ENCODE results near the gene NTN3. TPM values are rescaled to one million over a fixed set of nuclear protein-coding genes. Genes with fewer than 3 reads are reported as not detected.

NTN3 gene
- total and polyA plus RNA-seq, 2 of the 4 experiments (the other 2 are of a cell fraction): 0.18 to 0.38 TPM

DNA sequence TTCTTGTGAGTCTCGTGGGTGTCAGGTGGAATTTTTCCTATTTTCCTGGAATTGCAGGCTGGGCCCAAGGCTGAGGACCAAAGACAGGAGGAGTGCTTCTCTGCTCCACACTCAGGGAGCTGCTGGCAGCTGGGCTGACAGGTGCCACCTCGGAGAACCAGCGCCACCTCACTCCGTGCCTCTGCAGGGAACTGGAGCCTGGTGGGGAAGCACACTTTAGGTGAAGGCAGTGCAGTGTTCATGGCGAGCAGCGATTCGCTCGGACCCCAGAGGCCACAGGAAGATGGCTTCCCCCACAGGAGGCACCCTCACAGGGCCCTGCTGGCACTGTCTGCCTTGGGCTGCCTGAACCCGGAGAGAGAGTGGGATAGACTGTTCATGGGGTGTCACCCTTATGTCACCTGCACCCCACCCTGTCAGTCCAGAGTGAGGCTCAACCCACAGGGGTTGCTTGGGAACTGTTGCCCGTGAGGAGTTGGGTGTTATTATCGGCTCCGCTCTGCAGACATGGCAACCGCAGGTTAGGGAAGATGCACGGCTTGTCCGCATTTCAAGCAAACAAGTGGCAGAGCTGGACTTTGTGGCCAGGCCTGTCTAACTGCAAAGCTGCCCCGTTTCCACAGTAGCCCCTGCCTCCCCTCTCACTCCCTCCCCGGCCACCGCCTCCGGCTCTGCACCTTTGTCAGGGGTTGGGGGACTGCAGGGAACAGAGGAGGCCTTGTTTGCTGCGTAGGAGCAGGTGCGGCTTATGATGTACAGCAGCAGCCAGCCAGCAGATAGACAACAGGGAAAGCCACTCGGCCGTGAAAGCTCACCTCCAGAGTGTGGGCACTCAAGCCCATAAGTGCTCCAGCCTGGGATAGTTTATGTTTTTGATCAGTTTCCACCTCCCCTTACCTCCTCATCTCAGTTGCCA is 19.4 kb downstream of the NTN3 start:
- Histone ChIP-seq H4K20me1 (ENCODE audit: insufficient read depth, low read length) (peaks cover 20% of the 10 kb centered on the region), H3K36me3 (ENCODE audit: control insufficient read depth, insufficient read depth, low read length) (peaks cover 2% of the 10 kb centered on the region; the same call in 1 of the 2 replicates), H4K8ac (ENCODE audit: low read depth in 2 of 2, low read length in 2 of 2) (no peak overlapping the region), H2AFZ (replicated peaks; ENCODE audit: low read length, poor library complexity) (no peak overlapping the region), H3K4me3 (ENCODE audit: insufficient read depth, low read depth, low read length) (no peak overlapping the region), H3K27me3 (ENCODE audit: control insufficient read depth, insufficient read depth, low read length) (no peaks in the 10 kb centered on the region), H3K18ac (ENCODE audit: low read depth, low read length) (no peak overlapping the region), H3K27ac (ENCODE audit: insufficient read depth, low read length) (no peak overlapping the region), H4K5ac (ENCODE audit: low read depth, low read length) (no peak overlapping the region), H4K91ac (ENCODE audit: insufficient read depth, low read depth, low read length) (no peak overlapping the region), H2BK15ac (ENCODE audit: low read depth, low read length) (no peak overlapping the region), H3K4me1 (ENCODE audit: control insufficient read depth, insufficient read depth, low read length) (peaks cover 11% of the 10 kb centered on the region), H3K9me1 (ENCODE audit: insufficient read depth, low read length) (peaks cover 4% of the 10 kb centered on the region; the same call in 1 of the 2 replicates), H3K9me3 (ENCODE audit: control insufficient read depth, insufficient read depth, low read length) (no peaks in the 10 kb centered on the region), H3K4me2 (ENCODE audit: low read depth, low read length) (no peak overlapping the region), H2AK5ac (ENCODE audit: low read depth, low read length) (no peak overlapping the region), H3K56ac (ENCODE audit: extremely low read depth, insufficient read depth, low read length) (no peak overlapping the region), H2BK20ac (ENCODE audit: low read depth, low read length) (no peak overlapping the region), H3K79me1 (ENCODE audit: low read depth in 1 of 2, low read length in 2 of 2) (peaks cover 11 to 50% of the 10 kb centered on the region in 2 experiments), H3K23ac (ENCODE audit: low read depth, low read length) (no peak overlapping the region), H2AK9ac (replicated peaks; ENCODE audit: low read depth, low read length, poor library complexity) (no peak overlapping the region), H2BK5ac (ENCODE audit: low read depth, low read length, poor library complexity, severe bottlenecking) (no peak overlapping the region), H3K9ac (ENCODE audit: low read depth, low read length) (no peak overlapping the region), H3K4ac (ENCODE audit: low read depth, low read length) (no peak overlapping the region), H3K14ac (replicated peaks; ENCODE audit: low read depth, low read length) (no peak overlapping the region), H2BK120ac (ENCODE audit: low read depth, low read length) (no peak overlapping the region)
- POLR2A ChIA-PET (ENCODE audit: unreplicated experiment): no interaction called here
- CTCF ChIA-PET: interaction anchor here (0.6 kb wide), 1 partner anchor 98 kb away, joined by 3 read pairs; no protein-coding TSS in a partner anchor
- in situ Hi-C loops (cut with MboI; ENCODE audit: low sequenced_read_pairs): no loop called here
- WGBS, 2 experiments (ENCODE audit: extremely low coverage in 2 of 2, insufficient read length in 1 of 2): 100% methylated on average over 5 of the region's 23 CpGs; no CpG with 5 or more reads in 1 of the 2 experiments
- no peak for ATAC-seq (ENCODE audit: low read depth)
- DNase-seq: no peak
- TF ChIP-seq POLR2A (IDR thresholded peaks at IDR 0.05; ENCODE audit: low read depth, low read length) (no peak), MAFK (IDR thresholded peaks at IDR 0.05; ENCODE audit: low read depth, low read length) (no peak), RFX5 (IDR thresholded peaks at IDR 0.05; ENCODE audit: low read depth, low read length) (no peak), RCOR1 (IDR thresholded peaks at IDR 0.05; ENCODE audit: insufficient replicate concordance, low read length) (no peak), MAZ (IDR thresholded peaks at IDR 0.05; ENCODE audit: borderline replicate concordance, low read depth, low read length) (no peak), CTCF (conservative IDR thresholded peaks at IDR 0.05; ENCODE audit: low read depth, low read length) (no peak), NFE2L2 (IDR thresholded peaks at IDR 0.05; ENCODE audit: low read depth, low read length) (no peak), RAD21 (IDR thresholded peaks at IDR 0.05; ENCODE audit: low read length) (no peak), FOS (IDR thresholded peaks at IDR 0.05; ENCODE audit: low read depth, low read length) (no peak), SMC3 (IDR thresholded peaks at IDR 0.05; ENCODE audit: low read depth, low read length) (no peak), BHLHE40 (IDR thresholded peaks at IDR 0.05; ENCODE audit: low read depth, low read length) (no peak), USF2 (IDR thresholded peaks at IDR 0.05; ENCODE audit: low read depth, low read length) (no peak), MXI1 (IDR thresholded peaks at IDR 0.05; ENCODE audit: borderline replicate concordance, low read depth, low read length) (no peak), CEBPB (IDR thresholded peaks at IDR 0.05; ENCODE audit: low read depth, low read length) (no peak)
- intact Hi-C loops (cut with micrococcal nuclease): no loop called here
- BruUV-seq (replicated peaks): no TSS peak
- dilution Hi-C loops (cut with HindIII; ENCODE audit: low sequenced_read_pairs, unreplicated experiment): no loop called here

Data from IMR-90 (cell line).